ENCODE data around the gene ITPR3. TPM values are rescaled to one million over a fixed set of nuclear protein-coding genes. Genes with fewer than 3 reads are reported as not detected.

ITPR3 gene
- total and polyA plus RNA-seq, 8 donors, result 70.8 to 147 (median 94.4) TPM

DNA sequence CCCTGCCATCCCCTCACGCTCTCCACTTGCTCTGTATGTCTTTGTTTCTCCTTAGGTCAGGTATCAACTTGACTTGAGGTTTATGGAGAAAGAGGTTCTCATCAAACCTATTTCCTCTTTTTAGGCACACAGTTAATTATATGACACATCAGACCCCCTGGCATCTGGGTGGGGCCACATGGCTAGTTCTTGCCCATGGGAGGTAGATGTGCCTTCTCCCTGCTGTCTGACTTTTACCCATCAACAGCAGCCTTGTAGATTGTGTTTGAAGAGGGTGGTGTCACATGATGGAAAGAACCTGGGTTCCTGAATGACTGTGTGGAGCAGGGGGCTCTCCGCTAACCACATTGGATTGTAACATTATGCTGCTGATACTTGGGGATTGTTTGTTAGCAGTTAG lies 97.6 kb downstream of the ITPR3 start:
- TF ChIP-seq, protein P1, sequence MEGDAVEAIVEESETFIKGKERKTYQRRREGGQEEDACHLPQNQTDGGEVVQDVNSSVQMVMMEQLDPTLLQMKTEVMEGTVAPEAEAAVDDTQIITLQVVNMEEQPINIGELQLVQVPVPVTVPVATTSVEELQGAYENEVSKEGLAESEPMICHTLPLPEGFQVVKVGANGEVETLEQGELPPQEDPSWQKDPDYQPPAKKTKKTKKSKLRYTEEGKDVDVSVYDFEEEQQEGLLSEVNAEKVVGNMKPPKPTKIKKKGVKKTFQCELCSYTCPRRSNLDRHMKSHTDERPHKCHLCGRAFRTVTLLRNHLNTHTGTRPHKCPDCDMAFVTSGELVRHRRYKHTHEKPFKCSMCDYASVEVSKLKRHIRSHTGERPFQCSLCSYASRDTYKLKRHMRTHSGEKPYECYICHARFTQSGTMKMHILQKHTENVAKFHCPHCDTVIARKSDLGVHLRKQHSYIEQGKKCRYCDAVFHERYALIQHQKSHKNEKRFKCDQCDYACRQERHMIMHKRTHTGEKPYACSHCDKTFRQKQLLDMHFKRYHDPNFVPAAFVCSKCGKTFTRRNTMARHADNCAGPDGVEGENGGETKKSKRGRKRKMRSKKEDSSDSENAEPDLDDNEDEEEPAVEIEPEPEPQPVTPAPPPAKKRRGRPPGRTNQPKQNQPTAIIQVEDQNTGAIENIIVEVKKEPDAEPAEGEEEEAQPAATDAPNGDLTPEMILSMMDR (IDR thresholded peaks at IDR 0.05), result no peak
- DNase-seq, result no peak
- Histone ChIP-seq H3K9me3 (no peaks in the 10 kb centered on the region), H3K4me1 (peaks cover 10 to 11% of the 10 kb centered on the region in 2 donors), H3K36me3 (no peaks in the 10 kb centered on the region), H3K4me3 (no peak overlapping the region), H3K27ac (peak overlapping the region; percentile 18 to 19), H3K27me3 (peaks cover 0 to 6% of the 10 kb centered on the region in 2 donors)
- no peak for ATAC-seq
- intact Hi-C loops (cut with DNase I), result no loop called here

DNA sequence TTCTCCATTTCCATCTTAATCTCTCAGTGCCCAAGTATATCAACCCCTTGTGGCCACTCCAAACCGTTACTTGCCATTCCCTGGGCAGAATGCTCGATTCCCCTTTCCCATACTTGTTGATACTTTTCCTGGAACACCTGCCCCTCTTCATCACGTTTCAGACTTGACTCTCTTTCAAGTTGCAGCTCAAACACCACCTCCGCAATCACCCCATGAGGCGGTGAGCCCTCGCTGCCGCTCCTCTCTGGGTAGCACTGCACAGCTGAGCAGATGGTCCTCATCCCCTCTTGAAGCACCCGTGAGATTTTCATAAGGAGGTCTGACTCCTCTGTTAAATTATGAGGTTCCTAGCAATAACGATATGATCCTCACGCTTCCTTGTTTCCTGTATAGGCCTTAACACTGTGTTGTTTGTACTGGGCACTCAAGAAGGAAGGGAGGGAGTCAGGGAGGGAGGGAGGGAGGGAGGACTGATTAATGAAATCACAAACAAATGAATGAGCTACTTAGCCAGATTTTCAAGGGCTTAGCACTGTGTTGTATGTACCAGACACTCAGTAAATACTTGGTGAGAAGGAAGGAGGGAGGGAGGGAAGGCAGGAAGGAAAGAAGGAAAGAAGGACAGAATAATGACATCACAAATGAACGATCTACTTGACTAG lies 98.3 kb downstream of the ITPR3 start:
- peaks cover 0 to 6% of the 10 kb centered on the region in 2 donors for H3K27me3 ChIP-seq
- H3K36me3 ChIP-seq, result no peaks in the 10 kb centered on the region
- TF ChIP-seq, protein P1 (IDR thresholded peaks at IDR 0.05), result no peak
- peak in 2 of 4 donors; percentile 51 to 55 for DNase-seq
- H3K9me3 ChIP-seq, result no peaks in the 10 kb centered on the region
- H3K4me1 ChIP-seq, result peaks cover 10 to 13% of the 10 kb centered on the region in 2 donors
- intact Hi-C loops (cut with DNase I), result no loop called here
- H3K4me3 ChIP-seq, result no peak overlapping the region
- ATAC-seq, result peak; percentile 65
- H3K27ac ChIP-seq, result peak overlapping the region in 1 of 2 donors; percentile 53

DNA sequence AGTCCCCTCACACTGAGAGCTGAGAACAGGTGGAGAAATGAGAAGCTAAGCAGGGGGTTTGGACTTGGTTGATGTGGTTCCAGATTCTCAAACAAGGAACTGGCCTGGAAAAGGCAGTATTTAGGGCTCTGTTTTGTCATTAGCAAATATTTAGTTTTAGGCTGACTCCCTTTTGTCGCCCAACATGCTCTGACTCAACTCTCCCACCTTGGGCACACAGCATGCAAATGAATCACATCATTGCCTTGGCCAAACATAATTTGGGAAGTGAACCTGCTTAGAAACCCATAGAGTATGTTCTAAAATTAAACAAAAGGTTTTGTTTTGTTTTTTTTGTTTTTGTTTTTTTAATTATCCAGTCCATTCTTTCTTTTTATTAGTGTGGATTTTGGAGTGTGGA lies 99.9 kb downstream of the ITPR3 start:
- Histone ChIP-seq H3K27ac (peak overlapping the region in 1 of 2 donors; percentile 53), H3K4me1 (peaks cover 10 to 13% of the 10 kb centered on the region in 2 donors), H3K9me3 (no peaks in the 10 kb centered on the region), H3K4me3 (no peak overlapping the region), H3K27me3 (peaks cover 0 to 6% of the 10 kb centered on the region in 2 donors), H3K36me3 (no peaks in the 10 kb centered on the region)
- ATAC-seq (peak; percentile 4), DNase-seq (no peak)
- intact Hi-C loops (cut with DNase I), result no loop called here
- TF ChIP-seq, protein P1 (IDR thresholded peaks at IDR 0.05), result no peak

DNA sequence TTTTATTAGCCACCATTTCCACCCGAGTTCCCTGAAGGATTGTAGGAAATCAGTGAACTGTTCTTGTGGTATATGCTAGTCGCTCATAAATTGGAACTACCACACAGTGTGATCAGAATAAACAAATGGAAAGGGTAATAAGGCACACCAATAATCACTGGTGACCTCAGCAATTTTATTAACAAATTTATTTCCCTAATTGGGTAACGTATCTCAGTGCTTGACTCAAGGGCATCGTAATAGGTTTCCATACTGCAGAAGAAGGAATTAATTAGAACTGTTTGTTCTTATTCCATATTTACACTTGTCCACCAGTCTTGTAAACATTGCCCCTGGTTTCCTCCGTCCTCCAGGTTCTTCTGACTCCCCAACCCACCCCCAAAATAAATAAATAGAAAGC lies 100.4 kb downstream of the ITPR3 start:
- no peaks in the 10 kb centered on the region for H3K9me3 ChIP-seq
- intact Hi-C loops (cut with DNase I), result no loop called here
- no peak overlapping the region for H3K27ac ChIP-seq

DNA sequence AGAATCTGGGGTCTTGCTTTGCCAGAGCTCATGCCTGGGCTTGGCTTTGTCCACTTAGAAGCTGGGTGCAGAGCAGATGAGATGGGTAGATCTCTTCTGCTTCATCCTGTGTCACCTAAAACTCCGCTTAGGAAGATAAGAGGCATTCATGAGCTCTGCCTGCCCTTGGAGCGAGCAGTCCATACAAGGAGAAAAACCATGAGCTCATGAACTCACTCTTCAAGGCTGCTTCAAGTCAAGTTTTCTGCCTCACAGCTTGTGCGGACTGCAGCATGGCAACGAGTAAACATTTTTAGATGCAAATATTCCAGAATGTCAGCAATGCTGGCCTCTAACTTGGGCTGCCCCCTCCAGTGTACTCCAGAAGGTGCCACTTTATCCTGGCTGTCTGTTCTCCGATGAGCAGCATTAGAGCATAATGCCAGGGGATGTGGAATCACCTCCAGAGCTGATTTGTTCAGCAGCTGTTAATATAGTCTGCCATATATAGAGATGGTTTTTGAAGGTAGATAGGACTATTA lies 101.0 kb downstream of the ITPR3 start:
- Histone ChIP-seq H3K27me3 (peaks cover 0 to 6% of the 10 kb centered on the region in 2 donors), H3K27ac (no peak overlapping the region), H3K4me1 (peaks cover 7 to 10% of the 10 kb centered on the region in 2 donors), H3K36me3 (no peaks in the 10 kb centered on the region), H3K4me3 (no peak overlapping the region), H3K9me3 (no peaks in the 10 kb centered on the region)
- TF ChIP-seq, protein P1 (IDR thresholded peaks at IDR 0.05), result no peak
- DNase-seq (no peak), ATAC-seq (peak; percentile 5)
- intact Hi-C loops (cut with DNase I), result no loop called here

More for the DNA sequence above, 100.4 kb downstream of the ITPR3 start:
- peaks cover 0 to 6% of the 10 kb centered on the region in 2 donors for H3K27me3 ChIP-seq
- H3K36me3 ChIP-seq, result no peaks in the 10 kb centered on the region
- TF ChIP-seq, protein P1 (IDR thresholded peaks at IDR 0.05), result no peak
- peaks cover 10 to 13% of the 10 kb centered on the region in 2 donors for H3K4me1 ChIP-seq
- DNase-seq, result no peak
- no peak overlapping the region for H3K4me3 ChIP-seq
- ATAC-seq, result no peak

Data from left lung (tissue), 10 donors.